Stimulated activated CD4-positive, alpha-beta T cell treated with anti-CD3 and anti-CD28 coated beads, TNF-alpha, amount 100 ng/mL, for 24 hours (primary cell): ENCODE results near the gene MAP2K6.

ENCODE experiments used
- DNase-seq, 3 experiments: peaks; one replicate each; pipeline ENCODE4 v3.0.0-alpha.2; 2020; ENCODE audit warnings: low read depth in 3 of 3

Gene MAP2K6

DNA sequence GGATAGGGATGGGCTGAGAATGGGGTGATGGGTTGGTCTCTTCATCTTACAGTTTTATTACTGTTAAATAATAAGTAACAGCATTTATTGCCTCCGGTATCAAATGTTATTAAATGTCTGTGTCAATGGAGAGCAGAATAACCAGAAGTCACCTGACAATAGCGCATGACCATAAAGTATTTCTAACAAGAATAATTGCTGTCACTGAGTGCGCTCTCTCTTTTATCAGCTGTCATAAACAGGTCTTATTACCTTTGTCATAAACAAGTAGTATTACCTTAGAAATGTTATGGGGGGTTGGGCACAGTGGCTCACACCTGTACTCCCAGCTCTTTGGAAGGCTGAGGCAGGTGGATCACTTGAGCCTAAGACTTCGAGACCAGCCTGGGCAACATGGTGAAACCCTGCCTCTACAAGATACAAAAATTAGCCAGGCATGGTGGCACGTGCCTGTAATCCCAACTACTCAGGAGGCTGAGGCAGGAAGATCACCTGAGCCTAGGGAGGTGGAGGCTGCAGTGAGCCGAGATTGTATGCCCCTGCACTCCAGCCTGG lies 120.6 kb downstream of the MAP2K6 start:
- no peak for DNase-seq

DNA sequence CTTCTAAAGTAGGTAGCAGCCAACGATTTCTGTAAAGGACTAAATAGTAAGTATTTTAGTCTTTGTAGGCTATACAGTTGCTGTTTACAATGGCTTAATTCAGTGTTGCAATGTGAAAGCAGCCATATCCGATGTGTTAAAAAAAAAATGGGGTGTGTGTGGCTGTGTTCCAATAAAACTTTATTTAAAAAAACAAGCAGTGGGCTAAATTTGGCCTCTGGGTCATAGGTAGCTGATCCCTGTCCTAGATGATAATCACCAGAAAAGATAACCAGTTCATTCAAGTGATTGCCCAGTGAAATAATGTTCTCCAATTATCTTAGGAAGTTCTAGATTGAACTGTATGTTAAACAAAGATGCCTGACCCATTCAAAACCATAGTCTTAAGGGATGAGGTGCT lies 124.3 kb downstream of the MAP2K6 start:
- DNase-seq: no peak

DNA sequence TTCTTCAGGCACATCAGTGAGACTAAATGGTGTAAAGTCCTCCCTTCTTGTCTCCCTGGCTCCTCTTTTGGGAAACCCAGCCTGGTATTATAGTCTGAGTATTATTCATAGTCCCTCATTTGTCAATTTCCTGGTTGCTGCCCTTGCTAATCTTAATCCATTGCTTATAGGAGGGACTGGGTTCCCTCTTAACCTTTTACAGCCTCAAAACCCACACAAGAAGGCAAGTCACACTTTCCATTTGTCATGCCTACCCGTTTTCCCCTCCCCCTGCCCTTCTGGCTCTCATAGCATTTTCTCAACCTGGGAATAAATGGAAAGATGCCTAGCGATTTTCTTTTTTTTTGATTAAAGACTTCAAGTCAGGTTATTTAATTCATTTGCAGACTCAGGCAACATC lies 124.8 kb downstream of the MAP2K6 start:
- DNase-seq: no peak

GRCh38 chr17:69539781-69540319 lies 125.4 kb downstream of the MAP2K6 start:
- DNase-seq: no peak

- no peak for DNase-seq
These were observed 125.9 kb downstream of the MAP2K6 start for GRCh38 chr17:69540356-69540755.

DNA sequence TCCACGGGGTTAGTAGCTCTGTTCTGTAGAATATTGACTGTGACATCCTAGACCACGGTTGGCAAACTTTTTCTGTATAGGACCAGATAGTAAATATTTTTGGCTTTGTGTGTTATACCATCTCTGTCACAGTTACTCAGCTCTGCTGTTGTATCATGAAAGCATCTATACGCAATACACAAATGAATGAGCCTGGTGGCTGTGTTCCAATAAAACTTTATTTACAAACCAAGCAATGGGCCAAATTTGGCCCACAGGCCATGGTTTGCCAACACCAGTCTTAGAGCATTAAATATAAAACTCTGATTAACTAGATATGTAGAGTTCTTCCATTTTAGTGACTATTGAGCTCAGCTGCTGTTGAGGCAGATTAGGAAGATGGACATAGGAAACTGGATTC lies 132.7 kb downstream of the MAP2K6 start:
- DNase-seq: no peak

DNA sequence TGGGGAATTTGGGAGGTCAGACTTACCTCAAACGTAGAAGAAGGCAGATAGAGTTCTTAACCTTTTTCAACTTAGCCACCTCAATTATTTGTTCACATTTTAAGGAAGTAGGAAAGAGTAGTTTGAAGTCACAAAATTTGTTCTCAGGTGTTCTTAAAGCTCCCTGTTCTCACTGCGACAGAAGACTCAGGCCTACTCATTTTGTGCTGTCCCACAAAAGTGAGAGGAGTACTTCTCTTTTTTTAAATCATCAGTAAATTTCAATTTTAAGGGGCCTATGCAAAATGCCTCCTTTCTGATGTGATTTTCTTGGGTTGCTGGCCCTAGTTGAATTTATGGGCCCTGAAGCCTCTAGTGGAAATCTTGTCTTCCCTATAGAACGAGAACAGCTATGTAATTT lies 133.4 kb downstream of the MAP2K6 start:
- DNase-seq: no peak

GRCh38 chr17:69551212-69552010 lies 136.9 kb downstream of the MAP2K6 start:
- no peak for DNase-seq

GRCh38 chr17:69552986-69553667 lies 138.6 kb downstream of the MAP2K6 start:
- no peak for DNase-seq

DNA sequence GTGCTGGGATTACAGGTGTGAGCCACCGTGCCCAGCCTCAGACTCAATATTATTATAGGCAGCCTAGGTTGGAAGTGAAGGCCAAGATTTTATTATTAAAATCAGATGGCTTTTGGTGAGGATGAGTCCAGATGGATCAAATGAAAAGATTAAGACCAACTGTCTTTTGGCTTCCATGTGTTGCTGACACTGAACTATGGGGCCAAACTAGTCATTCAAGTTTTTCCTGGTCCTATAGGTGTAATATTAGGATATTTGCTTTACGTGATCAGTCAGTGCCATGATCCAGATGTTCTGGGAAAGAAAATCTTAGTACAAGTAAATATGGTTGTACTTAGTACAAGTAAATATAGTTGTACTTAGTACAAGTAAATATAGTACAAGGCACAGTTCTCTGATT lies 140.6 kb downstream of the MAP2K6 start:
- DNase-seq: no peak

DNA sequence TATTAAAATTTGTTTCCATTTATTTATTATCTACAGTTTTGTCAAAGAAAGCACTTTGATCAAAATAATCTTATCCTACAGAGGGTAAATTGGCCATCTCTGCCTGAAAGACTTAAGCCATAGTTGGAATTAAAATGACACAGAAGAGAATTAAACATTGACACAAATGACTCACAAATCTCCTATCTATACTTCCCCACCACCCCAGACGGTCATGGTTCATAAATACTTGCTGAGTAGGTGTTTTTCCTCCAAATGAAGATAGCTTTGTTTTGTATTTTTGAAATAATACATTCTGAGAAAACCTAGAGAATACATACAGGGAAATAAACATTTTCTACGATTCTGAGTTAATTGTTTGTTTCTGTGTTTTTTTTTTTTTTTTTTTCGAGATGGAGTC lies 142.8 kb downstream of the MAP2K6 start:
- DNase-seq: no peak

GRCh38 chr17:69558796-69559195 lies 144.3 kb downstream of the MAP2K6 start:
- no peak for DNase-seq

DNA sequence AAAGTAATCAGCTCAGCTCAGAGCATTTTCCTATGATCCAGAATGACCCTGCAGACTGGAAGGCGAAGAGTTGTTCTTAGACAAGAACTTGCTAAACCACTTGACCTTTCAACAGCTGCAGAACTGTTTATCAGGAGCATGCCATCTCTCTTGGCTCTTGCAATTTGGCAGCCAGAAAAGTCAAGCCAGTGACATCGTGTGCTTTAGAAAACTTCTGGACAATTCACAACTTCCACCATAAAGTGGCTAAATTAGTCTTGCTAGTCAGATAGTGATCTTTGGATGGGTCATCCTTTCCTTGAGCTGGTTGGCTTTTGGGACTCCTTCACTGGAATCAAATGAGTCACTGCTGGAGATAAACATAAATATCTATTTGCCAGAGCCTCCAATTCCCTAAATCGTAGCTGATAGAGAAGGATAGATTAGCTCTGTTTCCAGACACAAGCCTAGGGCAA lies 146.5 kb downstream of the MAP2K6 start:
- no peak for DNase-seq

DNA sequence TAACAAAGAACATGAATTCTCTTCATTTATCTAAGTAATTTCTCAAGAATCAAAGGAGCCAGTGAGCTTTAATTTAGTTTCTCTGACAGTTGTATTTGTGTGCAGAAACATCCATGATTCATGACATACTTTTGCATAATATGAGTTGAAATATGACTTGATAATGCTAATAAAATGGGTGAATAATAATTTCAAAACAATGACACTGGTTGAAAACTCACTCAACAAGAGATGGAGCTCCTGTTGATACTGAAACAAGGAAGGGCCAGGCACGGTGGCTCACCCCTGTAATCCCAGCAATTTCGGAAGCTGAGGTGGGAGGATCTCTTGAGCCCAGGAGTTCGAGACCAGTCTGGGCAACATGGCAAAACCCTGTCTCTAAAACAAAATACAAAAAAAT lies 147.0 kb downstream of the MAP2K6 start:
- no peak for DNase-seq

- no peak for DNase-seq
These were observed 150.9 kb downstream of the MAP2K6 start for GRCh38 chr17:69565447-69565846.

DNA sequence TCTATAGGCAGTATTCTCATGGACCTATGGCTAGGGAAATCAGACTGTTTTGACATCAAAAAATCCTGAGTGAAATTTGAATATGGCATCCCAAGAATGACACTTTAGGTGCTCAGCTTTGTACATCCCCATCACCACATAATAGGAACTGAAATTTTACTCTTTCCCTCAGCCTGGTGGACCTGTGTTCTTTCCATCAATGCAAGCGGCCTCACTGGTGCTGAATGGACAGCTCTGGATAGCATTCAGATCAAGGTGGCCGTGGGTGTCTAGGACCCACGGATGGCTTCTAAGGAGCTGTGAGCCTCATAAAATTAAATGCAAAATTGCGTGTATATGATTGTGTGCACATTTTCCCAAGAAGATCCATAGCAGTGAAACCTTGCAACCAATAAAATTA lies 152.6 kb downstream of the MAP2K6 start:
- no peak for DNase-seq

GRCh38 chr17:69572747-69573146 lies 158.2 kb downstream of the MAP2K6 start:
- no peak for DNase-seq

GRCh38 chr17:69573396-69573795 lies 158.9 kb downstream of the MAP2K6 start:
- DNase-seq: no peak

DNA sequence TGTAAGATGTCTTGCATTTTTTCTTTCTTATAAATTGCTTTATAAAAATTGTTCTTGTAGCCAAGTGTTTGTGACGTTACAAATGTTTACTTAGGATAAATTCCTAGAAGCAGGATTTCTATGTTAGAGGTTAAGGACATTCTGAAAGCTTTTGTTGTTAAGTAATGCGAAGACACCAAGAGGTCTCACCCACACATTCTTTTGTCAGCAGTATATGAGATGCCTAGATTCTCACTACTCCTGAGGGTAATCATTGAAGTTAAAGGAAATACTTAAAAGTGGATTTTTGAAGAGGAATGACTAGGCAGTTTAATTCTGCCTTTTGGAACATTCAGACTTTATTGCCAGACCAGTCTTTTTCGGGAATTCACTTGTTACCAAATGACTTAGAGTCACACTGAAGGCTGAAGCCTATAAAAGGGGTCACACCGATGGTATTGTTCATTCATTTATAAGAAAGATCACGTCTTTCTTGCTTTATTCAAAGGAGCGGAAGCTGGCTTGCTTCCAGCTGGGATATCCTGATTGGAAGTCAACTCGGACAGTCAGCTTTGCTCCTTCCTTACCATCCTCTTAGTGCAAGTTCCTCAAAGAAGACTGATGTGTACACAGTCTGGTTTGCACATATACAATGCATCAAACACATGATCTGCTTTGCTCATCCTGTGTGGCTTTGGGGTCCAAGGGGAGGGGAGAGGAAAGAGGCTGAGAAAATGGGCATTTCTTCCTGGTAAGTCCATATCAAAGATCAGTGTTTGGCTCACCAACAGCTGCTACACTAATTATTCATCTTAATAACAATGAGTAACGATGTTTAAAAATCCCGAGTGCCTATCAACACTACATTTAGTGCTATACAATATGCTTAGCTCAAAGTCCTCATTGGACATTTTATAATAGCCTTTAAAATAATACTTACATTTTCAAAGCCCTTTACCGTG lies 160.0 kb downstream of the MAP2K6 start:
- DNase-seq: no peak

DNA sequence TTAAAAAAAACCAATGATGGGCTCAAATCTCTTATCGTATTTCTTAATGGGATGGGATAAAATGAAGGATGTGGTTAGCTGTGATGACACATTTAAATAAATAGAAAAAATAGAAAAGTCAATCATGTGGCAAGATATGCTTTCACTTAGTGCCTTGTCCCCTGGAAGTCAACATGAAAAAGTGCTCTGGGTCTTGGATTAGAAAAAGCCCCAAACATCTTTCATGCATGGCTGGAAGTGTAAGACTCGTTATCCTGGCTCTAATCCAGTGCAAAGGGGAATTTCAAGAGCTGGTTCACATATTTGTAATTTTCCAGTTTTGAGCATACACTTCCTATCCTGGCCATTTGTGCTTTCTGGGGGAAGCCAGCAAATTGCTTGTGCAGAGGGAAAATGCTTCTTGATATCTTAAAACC lies 160.9 kb downstream of the MAP2K6 start:
- no peak for DNase-seq

- DNase-seq: no peak
These were observed 162.6 kb downstream of the MAP2K6 start for GRCh38 chr17:69577098-69577497.
